GM21723 (cell line): ENCODE results near the gene ZNF638.
A peak's percentile ranks its signal among the peaks of the same experiment; 100 is the strongest.
"Not testable (repeated sequence)": the region's sequence is repeated elsewhere in the genome, so short reads cannot be mapped to it uniquely, and the experiment has no call there.

Experiments used
- ATAC-seq: cut with Tn5 transposase; IDR thresholded peaks from one replicate; pipeline ENCODE4 v1.9.1; 2021; ENCODE audit warnings: mild to moderate bottlenecking, moderate library complexity; ENCODE audit not compliant: unreplicated experiment

Gene ZNF638

GRCh38 chr2:71331331-71331580, 326 bp upstream of the ZNF638 start:
- not testable (repeated sequence) for ATAC-seq

DNA sequence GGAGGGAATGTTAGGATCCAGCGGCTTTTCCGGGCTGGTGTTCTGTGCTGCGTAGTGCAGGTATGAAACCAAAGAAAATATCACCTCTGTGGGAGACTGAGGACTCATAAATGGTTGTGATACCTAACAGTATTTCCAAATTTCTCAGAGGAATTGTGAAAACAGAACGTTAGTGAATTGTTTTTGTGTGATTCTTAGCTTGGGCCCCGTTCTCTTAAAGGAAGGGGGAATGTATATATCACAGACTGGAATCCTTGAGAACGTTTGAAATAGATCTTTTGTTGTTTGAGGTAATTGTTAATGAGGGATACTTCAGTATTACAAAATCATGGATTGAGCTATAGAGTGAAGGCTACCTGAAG, 834 bp downstream of the ZNF638 start:
- no peak for ATAC-seq

GRCh38 chr2:71333619-71334018, 2.0 kb downstream of the ZNF638 start:
- no peak for ATAC-seq

- no peak for ATAC-seq
Observed at GRCh38 chr2:71336384-71336783, 4.8 kb downstream of the ZNF638 start.

DNA sequence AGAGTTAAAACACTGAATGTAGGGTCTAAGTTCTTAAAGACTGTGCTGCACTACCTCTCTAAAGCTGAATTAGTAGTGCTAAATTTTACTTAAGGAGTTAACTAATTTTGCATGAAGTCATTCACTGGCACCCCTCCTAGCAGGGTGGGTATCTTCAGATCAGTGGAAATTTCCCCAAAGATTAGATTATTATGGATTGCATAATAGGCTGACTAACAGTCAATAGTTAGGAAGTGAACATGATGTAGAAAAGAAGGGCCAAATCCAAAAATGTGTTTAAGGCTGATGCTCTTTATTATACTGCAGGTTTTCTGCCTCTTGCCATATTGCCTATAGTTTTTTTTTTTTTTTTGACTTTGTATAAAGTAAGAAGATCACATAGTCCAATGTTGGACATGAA, 5.2 kb downstream of the ZNF638 start:
- no peak for ATAC-seq

- ATAC-seq: no peak
Observed at GRCh38 chr2:71337776-71338175, 6.2 kb downstream of the ZNF638 start.

GRCh38 chr2:71339685-71340084, 8.1 kb downstream of the ZNF638 start:
- ATAC-seq: no peak

DNA sequence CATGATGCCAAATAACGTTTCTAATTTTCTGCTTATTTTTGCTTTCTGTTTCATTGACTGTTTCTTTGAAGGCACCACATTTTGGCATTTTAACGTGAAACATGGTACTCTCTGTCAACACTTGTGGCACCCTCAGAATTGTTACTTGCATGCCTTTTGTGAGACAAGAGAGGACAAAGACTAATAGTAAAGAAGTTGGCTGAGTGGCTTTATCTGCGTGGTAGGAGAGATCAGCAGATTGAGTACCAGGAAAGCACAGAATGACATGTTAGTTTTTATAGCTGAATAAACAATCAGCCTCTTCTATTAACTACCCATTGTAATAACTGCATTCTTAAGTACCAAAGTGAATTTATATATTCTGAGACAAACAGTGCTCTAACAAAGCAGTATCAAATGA, 8.6 kb downstream of the ZNF638 start:
- no peak for ATAC-seq

DNA sequence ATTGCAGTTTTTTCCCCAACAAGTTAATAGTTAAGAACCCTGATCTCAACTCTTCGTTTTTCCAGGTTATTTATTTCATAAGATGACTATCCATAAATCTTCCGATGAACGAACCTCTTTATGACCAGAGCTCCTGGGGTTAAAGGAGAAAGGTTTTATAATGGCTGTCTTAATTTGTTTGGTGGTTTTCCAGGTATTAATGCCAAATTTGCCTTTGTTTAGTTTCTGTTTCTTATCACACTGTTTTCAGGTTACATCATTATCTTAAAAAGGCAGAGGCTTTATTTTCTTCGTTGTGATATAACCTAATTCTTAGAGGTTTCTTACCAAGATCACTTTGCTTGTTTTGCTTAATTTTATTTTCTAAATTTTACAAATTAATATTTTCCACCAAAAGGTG, 10.1 kb downstream of the ZNF638 start:
- no peak for ATAC-seq

DNA sequence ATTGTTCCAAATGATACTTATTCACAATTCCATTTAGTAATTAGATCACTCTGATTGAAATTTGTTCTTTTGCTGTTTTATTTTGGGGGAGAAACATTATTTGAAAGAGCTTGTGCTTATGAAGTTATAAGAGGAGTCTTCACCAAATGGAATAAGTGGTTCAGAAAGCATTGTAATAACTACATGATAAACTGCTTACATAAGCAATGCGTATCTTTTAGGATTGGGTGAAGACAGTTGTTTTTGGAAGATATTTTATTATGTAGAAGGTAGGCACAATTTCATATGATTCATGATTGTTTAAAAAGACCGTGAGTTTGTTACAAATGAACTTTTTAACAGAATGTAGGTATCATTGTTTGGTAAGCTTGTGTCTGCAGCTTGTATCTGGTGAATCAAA, 14.5 kb downstream of the ZNF638 start:
- no peak for ATAC-seq

GRCh38 chr2:71347517-71347916, 15.9 kb downstream of the ZNF638 start:
- no peak for ATAC-seq

GRCh38 chr2:71348302-71348701, 16.7 kb downstream of the ZNF638 start:
- ATAC-seq: no peak

GRCh38 chr2:71353248-71353647, 21.7 kb downstream of the ZNF638 start:
- ATAC-seq: peak; percentile 75

GRCh38 chr2:71358931-71359671, 27.5 kb downstream of the ZNF638 start:
- ATAC-seq: no peak

- ATAC-seq: no peak
Observed at GRCh38 chr2:71360434-71360975, 28.9 kb downstream of the ZNF638 start.

DNA sequence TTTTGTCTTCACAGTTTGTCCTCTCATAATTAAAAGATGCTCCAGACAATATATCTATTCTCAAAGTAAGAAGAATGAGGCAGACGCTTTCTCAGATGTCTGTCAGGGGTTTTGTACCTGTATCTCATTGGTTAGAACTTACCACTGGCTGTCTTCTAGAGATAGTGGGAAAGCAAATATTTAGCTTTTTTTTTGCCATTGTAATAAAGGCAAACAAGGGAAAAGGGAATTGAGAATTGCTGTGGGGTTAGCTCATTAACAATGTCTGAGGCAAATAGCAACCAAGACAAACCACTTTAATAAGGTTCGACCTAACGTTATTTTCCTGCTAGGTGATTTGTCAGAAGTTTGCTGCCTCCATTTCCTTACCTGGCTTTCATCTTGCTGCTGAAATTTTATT, 30.0 kb downstream of the ZNF638 start:
- ATAC-seq: no peak

GRCh38 chr2:71362447-71362846, 30.9 kb downstream of the ZNF638 start:
- no peak for ATAC-seq

- ATAC-seq: no peak
Observed at GRCh38 chr2:71370015-71370414, 38.4 kb downstream of the ZNF638 start.

- no peak for ATAC-seq
Observed at GRCh38 chr2:71372042-71372441, 40.5 kb downstream of the ZNF638 start.

- no peak for ATAC-seq
Observed at GRCh38 chr2:71379086-71379485, 47.5 kb downstream of the ZNF638 start.

- no peak for ATAC-seq
Observed at GRCh38 chr2:71380665-71381064, 49.1 kb downstream of the ZNF638 start.

GRCh38 chr2:71385012-71385411, 53.4 kb downstream of the ZNF638 start:
- ATAC-seq: no peak

- no peak for ATAC-seq
Observed at GRCh38 chr2:71388214-71388613, 56.6 kb downstream of the ZNF638 start.
